Glomerular visceral epithelial cell (primary cell): ENCODE data around the gene PITPNB.

Source experiments
- DNase-seq: peaks from one replicate; pipeline ENCODE4 v3.0.0-alpha.2; 2016; ENCODE audit errors: extremely low spot score

PITPNB gene

DNA sequence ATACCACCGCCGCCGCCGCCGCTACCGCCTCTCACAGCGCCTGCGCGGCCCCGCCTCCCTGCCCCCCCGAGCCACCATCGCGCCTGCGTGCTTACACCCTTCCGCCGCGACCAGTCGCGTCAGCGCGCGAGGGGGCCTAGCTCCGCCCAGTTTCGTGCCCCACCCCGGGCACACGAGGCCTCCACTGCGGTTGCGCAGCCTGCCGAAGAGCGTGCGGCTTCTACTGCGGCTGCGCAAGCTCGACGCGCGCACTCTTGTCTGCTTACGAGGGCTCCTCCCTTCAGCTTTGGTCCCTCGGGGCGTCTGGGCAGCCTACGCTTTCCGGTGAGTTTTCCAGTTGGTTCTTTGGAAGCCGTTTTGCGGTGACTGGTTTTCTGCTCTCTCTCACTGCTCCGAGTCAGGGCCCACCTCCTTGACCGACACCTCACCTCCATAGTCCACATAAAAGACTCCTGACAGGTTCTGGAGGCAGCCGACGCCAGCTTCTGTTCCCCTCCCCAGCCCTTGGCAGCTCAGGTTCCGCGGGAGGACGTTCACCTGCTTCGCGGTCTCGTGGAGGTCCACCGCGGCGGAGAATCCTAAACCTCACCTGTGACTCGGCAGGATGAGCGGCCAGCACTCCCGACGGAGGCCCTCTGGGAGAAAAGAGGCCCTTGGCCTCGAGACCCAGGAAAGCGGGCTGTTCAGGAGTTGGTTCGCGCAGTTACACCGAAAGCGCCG is at the start of gene PITPNB:
PITPNB (minus strand) TSS at position 35 of the 720 bp plus-strand sequence. CDS start 65 bp downstream, outside the sequence.
- peak; percentile 98 for DNase-seq

DNA sequence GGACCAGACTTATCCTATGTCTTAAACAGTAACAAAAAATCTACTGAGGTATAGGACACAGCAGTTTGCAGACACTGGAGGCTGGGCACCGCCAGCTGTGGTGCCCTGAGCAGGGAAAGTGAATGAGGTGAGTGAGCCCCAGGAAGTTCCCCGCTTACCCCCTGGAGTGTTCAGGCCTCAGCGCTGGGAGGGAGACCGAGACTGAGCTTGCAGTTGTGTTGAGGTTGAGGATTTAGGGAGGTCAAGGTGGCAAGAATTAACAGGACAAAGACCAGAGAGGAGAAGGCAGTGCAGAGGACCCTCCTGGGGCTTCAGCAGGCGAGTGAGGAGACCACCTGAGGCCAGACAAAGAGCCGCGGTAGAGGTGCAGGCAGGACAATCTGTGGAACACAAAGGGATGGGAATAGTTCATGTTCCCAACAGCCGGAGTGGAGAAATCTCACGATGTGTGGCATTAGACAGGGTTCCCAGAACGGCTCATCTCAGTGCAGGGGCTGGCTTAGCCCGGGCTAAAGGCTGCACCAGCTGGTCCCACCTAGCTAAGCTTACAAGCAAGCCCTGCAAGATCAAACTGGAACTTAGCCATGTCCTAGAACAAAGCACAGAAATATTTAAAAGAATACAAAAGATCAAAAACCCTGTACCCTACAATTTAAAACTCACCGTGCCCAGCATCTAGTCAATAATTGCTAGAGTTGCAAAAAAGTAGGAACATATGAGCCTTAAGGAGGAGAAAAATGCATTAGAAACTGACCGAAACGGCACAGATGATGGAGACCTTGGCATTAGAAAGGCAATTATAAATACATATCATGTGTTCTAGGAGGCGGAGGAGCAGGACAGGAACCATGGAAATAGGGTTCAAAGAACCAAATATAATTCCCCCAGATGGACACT is 47.4 kb upstream of the PITPNB start:
- DNase-seq, result no peak

GRCh38 chr22:27962268-27963044 is 43.4 kb upstream of the PITPNB start:
- no peak for DNase-seq

GRCh38 chr22:27961680-27962079 is 42.6 kb upstream of the PITPNB start:
- no peak for DNase-seq

- DNase-seq, result no peak
Measured at GRCh38 chr22:27961182-27961581, 42.1 kb upstream of the PITPNB start.

- DNase-seq, result no peak
Measured at GRCh38 chr22:27959335-27960090, 40.5 kb upstream of the PITPNB start.

GRCh38 chr22:27952779-27953178 is 33.7 kb upstream of the PITPNB start:
- no peak for DNase-seq

- peak; percentile 10 for DNase-seq
Measured at GRCh38 chr22:27952091-27952490, 33.0 kb upstream of the PITPNB start.

DNA sequence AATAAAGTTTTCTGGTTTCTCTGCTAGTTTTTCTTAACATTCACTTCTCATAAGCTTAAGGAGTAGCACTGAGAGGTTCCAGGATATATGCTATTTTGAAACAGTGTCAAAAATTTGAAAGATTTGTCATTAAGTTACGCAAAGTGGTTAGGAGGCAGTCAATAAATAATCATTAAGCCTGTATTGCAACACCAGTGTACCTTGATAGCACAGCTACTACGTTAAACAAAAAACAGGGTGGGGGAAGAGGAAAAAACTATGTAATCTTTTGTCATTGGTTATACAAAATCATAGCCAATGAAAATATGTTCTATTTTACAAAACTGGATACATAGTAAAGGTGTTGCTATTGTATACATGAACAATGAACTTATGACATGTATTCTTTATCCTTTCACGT is 30.4 kb upstream of the PITPNB start:
- no peak for DNase-seq

- no peak for DNase-seq
Measured at GRCh38 chr22:27948569-27948968, 29.5 kb upstream of the PITPNB start.

DNA sequence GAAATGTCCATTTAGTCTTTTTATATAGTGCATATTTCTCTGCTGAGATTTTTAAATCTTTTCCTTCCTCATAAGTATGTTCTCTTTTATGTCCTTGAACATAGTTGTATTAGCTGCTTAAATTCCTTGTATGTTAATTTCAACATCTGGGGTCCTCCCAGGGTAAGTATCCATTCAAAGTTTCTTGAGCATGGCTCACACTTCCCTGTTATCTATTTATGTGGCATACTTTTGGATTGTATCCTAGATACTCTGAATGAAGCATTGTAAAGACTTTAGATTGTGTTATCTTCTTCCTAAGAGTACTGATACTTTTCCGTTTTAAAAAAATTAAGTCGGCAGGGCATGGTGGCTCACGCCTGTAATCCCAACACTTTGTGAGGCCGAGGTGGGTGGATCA is 28.4 kb upstream of the PITPNB start:
- DNase-seq, result no peak

DNA sequence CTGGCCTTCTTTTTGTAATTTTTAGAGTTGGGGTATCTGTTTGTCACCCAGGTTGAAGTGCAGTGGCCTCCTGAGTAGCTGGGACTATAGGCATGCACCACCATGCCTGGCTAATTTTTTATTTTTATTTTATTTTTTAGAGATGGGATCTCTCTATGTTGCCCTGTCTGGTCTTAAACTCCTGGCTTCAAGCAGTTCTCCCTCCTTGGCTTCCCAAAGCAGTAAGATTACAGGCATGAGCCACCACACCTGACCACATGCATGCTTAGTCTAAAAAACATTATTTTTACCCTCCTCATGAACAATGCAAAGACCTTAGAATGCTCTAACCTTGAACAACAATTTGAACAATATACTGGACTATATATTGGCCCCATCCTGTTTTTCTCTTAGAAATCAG is 22.1 kb upstream of the PITPNB start:
- DNase-seq, result no peak

DNA sequence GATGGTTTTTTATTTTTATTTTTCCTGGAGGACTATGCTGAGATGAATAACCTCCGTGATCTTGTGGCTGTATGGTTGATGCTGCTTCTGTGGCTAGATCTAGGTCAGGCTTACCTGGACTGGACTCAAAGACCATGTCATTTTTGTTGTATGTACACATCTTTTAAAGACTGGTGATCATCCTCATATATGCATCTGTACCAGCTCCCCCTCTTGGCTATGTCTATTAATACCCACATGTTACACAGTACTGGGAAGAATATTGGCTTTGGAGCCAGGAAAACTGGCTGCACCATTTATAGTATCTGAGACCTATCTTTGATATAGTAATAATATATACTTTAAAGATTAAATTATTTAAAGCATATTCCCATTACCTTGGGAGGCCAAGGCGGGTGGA is 18.4 kb upstream of the PITPNB start:
- DNase-seq, result no peak

DNA sequence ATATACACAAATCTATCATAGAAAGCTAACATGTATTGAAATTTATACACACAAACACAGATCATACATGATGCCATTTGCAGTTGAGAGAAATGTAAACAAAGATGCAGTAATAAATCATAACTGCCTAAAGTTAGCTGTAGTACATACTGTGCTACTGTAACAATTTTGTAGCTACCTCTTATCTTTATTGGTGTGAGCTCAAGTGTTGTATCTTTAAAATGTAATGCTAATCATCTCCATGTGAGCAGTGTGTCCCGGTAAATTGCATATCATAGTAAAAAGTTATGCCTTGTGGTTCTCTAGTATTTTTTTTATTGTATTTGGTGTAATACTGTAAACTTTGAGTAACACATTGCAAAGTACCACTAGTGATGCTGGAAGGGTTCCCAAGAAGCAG is 16.8 kb upstream of the PITPNB start:
- no peak for DNase-seq

DNA sequence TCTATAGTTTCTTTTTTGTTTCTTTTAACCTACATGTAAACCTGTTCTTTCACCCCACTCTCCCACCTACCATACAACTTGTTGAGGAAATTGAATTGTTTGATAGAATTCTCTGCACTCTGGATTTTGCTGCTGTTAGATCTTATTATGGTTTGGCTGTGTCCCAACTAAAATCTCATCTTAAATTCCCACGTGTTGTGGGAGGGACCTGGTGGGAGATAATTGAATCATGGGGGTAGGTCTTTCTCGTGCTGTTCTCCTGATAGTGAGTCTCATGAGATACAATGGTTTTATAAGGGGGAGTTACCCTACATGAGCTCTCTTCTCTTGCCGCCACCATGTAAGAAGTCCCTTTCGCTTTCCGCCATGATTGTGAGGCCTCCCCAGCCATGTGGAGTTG is 15.0 kb upstream of the PITPNB start:
- no peak for DNase-seq

DNA sequence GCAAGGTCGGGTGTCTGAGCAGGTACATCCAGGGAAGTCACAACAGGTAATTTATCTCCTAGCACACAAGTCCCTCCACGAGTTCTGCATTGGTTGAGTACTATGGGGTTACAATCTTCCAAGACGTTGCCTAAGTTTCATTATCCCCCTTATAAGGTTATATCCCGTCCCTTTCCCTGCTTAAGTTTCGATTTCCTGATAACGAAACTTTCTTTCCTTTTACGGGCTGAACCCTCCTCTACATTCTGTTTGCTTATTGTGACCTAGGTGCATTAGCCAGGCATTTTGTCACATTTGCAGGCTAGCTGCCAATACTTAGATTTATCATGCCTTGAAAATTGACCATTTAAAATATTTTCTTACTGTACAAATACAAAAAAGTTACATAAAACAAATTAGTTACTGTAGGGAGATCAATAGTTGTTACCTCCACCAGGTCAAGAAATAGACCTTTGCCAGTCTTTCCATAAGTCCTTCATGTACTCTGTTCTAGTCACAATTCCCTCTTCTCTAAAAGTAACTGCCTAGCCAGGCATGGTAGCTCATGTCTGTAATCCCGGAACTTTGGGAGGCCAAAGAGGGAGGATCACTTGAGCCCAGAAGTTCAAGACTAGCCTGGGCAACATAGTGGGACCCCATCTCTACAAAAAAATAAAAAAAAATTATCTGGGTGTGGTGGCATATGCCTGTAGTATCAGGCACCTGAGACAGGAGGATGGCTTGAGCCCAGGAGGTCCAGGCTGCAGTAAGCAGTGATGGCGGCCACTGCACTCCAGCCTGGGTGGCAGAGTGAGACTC is 14.3 kb upstream of the PITPNB start:
- DNase-seq, result no peak

GRCh38 chr22:27930331-27931060 is 11.4 kb upstream of the PITPNB start:
- no peak for DNase-seq

GRCh38 chr22:27927608-27928007 is 8.6 kb upstream of the PITPNB start:
- no peak for DNase-seq

- no peak for DNase-seq
Measured at GRCh38 chr22:27925331-27925730, 6.3 kb upstream of the PITPNB start.
